Kasumi-1 (cell line): Measurements from ENCODE around the gene IGF1R.

Experiments
- DNase-seq, 2 experiments: peaks; one replicate each; lab custom pipeline; 2025; lab: John Stamatoyannopoulos, UW

IGF1R gene

GRCh38 chr15:98745650-98746374, 97.5 kb downstream of the IGF1R start:
- DNase-seq = peak; percentile 37 to 57

DNA sequence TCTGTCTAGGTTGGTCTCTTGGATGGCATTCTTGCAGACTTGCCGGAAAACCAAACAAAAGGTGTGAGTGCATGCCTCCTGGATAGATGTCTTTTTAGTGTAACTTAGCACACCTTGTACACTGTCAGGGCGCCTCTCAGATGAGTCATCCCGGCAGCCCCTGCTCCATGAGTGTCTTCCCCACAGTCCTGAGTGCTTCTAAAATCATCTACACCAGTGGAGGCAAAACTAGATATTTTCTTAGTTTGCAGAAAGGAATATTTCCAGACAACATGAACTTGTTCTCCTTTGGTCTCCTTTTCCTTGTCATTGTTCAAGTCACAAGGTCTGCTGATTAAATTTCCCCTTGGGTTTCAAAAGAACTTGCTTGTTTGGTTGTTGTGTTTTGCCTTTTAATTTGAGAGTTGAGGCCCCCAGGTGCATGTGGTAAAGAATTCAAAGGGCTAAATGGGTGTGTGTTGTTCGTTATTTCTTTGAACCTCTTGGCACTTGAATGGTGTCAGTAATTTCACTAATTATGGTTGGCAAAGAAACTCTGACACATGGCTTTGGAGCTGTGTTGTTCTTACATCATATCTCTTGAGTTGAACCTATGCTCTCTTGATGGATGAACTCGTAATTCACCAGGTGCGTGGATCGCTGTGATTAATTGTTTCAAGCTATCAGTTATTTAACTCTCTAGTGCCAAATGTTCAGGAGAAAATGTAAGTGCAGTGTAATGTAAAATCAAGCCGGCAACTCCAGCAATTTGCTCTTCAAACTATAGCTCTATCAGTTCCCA, 98.2 kb downstream of the IGF1R start:
- DNase-seq = no peak

GRCh38 chr15:98751767-98752166, 103.4 kb downstream of the IGF1R start:
- no peak for DNase-seq

GRCh38 chr15:98753726-98754656, 105.7 kb downstream of the IGF1R start:
- DNase-seq = peak; percentile 21 to 33

GRCh38 chr15:98754657-98755022, 106.3 kb downstream of the IGF1R start:
- no peak for DNase-seq

DNA sequence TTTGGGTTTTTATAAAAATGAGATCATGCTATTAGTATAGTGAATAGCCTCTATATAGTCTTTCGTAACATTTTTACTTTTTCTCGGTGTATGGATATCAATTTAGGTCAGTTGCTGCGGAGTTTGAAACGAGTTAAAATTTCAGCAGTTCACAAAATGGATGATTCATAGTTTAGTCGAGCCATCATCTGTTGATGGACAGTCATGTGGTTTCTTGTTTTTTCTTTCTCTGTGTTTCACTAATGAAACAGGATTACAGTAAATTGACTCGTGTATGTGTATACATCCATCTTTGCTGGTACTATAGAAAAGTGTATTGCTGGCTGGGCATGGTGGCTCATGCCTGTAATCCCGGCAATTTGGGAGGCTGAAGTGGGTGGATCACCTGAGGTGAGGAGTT, 106.8 kb downstream of the IGF1R start:
- no peak for DNase-seq

DNA sequence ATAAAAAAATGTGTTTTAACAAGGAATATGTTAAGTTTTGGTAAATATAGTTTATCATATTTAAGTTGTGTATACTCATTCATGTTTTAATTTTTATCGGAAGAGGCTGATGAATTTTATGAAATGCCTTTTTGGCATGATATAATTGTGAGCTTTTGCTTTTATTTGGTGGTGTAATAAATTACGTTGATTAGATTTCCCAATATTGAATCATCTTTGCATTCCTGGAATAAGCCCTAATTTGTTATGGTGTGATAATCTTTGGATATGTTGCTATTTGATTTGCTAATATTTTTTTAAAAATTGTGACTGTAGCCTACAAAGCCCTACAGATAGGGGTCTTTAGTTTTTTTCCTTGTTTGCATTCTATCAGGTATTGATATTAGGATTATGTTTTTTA, 107.4 kb downstream of the IGF1R start:
- no peak for DNase-seq

GRCh38 chr15:98758224-98758623, 109.9 kb downstream of the IGF1R start:
- no peak for DNase-seq

GRCh38 chr15:98759277-98759676, 110.9 kb downstream of the IGF1R start:
- DNase-seq = no peak

DNA sequence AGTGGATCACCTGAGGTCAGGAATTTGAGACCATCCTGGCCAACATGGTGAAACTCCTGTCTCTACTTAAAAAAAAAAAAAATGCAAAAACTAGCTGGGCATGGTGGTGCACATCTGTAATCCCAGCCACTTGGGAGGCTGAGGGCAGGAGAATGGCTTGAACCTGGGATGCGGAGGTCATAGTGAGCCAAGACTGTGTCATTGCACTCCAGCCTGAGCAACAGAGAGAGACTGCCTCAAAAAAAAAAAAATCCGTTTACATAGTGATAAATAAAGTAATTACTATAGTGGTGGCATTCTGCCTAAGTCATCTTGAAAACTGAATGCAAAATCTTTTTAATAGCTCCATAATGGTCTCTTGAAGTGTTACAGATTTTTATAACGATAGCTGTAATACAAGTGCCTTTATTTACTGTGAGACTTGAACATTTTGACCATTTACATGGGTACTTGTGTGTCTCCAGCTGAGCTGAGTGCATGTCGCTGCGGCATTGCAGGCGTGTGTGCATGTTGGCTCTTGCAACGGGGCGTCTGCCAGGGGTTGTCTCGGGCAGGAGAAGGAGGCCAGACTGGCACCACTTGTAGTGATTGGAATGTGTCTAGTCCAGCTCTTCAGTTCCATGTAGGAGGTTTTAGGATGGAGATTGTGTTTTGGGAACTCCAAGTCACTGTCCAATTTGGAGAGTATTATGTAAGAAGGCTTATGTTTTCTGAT, 111.9 kb downstream of the IGF1R start:
- no peak for DNase-seq

DNA sequence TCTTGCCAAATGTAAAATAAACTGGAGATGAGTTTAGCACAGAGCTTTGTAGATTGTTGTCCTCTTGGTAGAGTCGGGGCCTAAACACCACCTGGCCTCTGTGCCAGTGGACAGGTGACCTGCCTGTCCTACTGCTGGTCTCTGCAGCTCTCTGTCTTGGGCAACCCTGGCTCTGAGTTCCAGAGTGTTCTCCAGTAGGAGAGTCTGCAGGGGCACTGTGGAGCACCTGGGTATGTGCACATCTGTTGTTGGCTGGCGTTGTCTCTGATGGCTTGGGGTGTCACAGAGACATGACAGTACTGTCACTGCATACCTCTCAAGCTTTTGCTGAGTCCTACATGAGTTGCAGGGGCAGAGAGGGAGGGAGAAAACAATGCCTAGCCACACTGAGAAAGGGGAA, 112.6 kb downstream of the IGF1R start:
- no peak for DNase-seq

DNA sequence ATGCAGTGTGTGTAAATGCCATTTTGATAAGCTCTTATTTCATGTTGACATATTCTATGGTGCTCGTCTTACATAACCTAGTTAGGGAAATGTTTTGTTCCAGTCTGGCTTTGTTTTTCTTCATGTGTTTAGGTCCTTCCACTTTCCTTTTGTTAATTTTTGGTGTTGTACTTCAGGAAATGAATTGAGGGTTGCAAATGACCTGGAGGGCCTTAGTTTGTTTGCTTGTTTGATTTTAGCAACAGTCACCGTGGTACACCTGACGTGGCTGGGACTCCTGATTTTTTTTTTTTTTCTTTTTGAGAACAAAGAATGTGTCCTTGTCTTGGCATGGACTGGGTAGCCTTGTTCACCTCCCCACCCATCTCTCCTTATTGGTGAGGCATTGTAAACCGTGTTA, 114.8 kb downstream of the IGF1R start:
- DNase-seq = no peak

DNA sequence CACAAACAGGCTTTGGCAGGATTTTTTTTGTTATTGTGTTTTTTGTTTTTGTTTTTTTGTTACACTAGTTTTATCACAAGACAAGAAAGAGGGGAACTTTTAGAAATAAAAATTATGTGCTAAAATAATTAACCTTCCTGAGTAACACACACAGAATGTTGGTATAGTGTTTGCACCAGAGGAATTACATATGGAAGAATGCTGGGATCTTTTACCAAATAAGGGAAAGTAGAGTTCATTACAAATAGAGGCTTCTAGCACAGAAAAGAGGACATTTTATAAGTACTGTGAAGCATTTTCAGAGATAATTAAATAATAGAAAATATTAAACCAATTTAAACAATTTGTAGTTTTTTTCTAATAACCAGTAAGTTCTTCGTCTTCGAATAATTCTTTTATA, 116.0 kb downstream of the IGF1R start:
- no peak for DNase-seq

GRCh38 chr15:98765610-98766009, 117.3 kb downstream of the IGF1R start:
- no peak for DNase-seq

- DNase-seq = no peak
Observed at GRCh38 chr15:98767692-98768091, 119.4 kb downstream of the IGF1R start.

- no peak for DNase-seq
Observed at GRCh38 chr15:98769867-98770266, 121.5 kb downstream of the IGF1R start.

- DNase-seq = no peak
Observed at GRCh38 chr15:98770984-98771383, 122.6 kb downstream of the IGF1R start.

GRCh38 chr15:98771541-98771940, 123.2 kb downstream of the IGF1R start:
- DNase-seq = no peak

GRCh38 chr15:98772895-98773294, 124.6 kb downstream of the IGF1R start:
- no peak for DNase-seq

DNA sequence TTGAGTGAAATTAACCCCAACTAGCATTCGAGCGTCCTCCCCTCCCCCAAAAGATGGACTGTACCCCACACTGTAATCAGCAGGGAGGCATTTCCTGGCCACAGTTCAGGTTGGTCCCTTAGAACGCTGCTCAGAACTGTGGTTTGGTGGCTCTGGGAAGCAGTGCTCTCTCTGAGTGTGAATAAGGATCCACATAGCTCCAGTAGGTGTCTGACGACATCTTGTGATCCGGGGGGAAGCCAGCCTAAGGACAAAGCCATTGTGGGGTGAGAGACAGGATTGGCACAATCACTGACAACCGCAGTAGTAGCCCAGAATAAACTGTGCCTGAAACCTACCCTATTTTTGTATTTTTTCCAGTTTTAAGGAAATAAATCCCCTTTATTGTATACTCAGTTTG, 125.3 kb downstream of the IGF1R start:
- no peak for DNase-seq

GRCh38 chr15:98774756-98775497, 126.6 kb downstream of the IGF1R start:
- DNase-seq = no peak
